Esophagus squamous epithelium (tissue), 5 donors: ENCODE data around the gene ADAMTSL1. TPM values are rescaled to one million over a fixed set of nuclear protein-coding genes. Genes with fewer than 3 reads are reported as not detected.

Experiments
- DNase-seq: peaks from one replicate; lab custom pipeline; 2025; lab: John Stamatoyannopoulos, UW
- H3K27ac ChIP-seq, 4 donors: fragments of 200-600 bp; sonication (generic); one replicate each; pipeline ENCODE4 v1.5.1; 2016 to 2019; ENCODE audit warnings: mild to moderate bottlenecking in 1 of 4
- H3K27me3 ChIP-seq, 4 donors: fragments of 200-600 bp; sonication (generic); 1 replicate in 3 of 4; 2 replicates in 1 of 4; pipeline versions ENCODE4 v1.5.1 to v1.6.0; 2017 to 2021; ENCODE audit warnings: antibody characterized with exemption in 1 of 4
- H3K36me3 ChIP-seq, 3 donors: fragments of 200-600 bp; sonication (generic); one replicate each; pipeline ENCODE4 v1.5.1; 2016 to 2019
- H3K4me1 ChIP-seq, 3 donors: fragments of 200-600 bp; sonication (generic); one replicate each; pipeline ENCODE4 v1.5.1; 2017 to 2019
- H3K4me3 ChIP-seq, 4 donors: fragments of 200-600 bp; sonication (generic); 1 replicate in 3 of 4; 2 replicates in 1 of 4; pipeline ENCODE4 v1.5.1; 2016 to 2019; ENCODE audit warnings: mild to moderate bottlenecking in 2 of 4, moderate library complexity in 1 of 4
- H3K9me3 ChIP-seq, 3 donors: fragments of 200-600 bp; sonication (generic); one replicate each; pipeline ENCODE4 v1.5.1; 2016 to 2019
- CTCF ChIP-seq, 6 experiments: fragments of 450-650 bp in 4 of 6; fragments of 200-600 bp in 2 of 6; sonication (generic) in 2 of 6; IDR thresholded peaks; one replicate each; pipeline ENCODE4 v1.5.1; 2016 to 2019; ENCODE audit warnings: antibody characterized with exemption in 6 of 6, mild to moderate bottlenecking in 4 of 6, moderate library complexity in 4 of 6
- POLR2A ChIP-seq, 4 donors: fragments of 450-650 bp; IDR thresholded peaks; one replicate each; pipeline ENCODE4 v1.6.1; 2017; ENCODE audit warnings: antibody characterized with exemption in 4 of 4, mild to moderate bottlenecking in 4 of 4, moderate library complexity in 3 of 4
- WGBS, 2 donors: methylation state at CpG; one replicate each; pipeline ENCODE4 v1.1.5; 2018; 5-methylcytosine and 5-hydroxymethylcytosine counted together
- intact Hi-C: fragments of 100-400 bp; cut with DNase I; formaldehyde crosslinking; loops from one replicate; pipeline ENCODE4 v1.15.0; 2022
- total RNA-seq, 4 donors: library from RNA; depleted of rRNA; stranded (reverse); fragments of >200 nt; gene quantifications; one replicate each; pipeline ENCODE4 v1.1.0, GENCODE V29; 2016
- donor health status: DM: yes; HTN: yes; CAD: no.

The ADAMTSL1 gene
- total RNA-seq, 4 donors from 2014 or later = 0.80 to 23.7 (median 2.3) TPM

DNA sequence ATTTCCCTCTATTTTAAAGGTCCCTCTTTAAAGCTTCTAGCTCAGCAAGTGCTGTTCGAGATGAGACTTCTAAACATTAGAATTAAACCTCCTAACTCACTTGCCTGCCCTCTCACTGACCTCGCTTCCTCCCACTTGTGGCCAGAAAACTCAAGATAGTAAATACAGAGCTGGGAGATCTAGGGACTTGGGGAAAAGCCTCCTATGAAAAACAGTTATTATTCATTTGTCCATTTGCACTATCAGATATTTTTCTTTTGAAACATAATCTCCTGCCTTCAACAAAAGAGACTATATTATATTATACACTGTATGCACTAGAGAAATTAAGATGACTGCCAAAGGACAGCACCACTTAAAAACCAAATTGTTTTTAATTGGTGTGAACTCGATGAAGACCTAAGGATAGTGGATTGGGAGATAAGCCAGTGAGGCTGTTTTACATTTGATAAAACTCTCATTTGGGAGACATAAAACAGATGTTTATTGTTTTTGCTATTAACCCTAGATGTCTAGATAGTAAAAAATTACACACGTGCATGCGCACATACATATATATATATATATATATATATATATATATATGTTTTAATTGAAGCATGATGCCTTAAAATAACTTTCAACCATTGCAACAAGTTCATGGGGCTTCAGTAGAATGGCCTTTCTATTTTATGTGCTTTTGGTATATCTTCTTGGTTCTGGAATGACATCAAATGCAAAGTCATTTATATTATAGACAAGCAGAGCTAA, 229.4 kb downstream of the ADAMTSL1 start:
- no peaks in the 10 kb centered on the region for H3K36me3 ChIP-seq
- WGBS, 2 donors = 61 to 79% methylated on average over 5 of the region's 5 CpGs
- H3K27me3 ChIP-seq = no peaks in the 10 kb centered on the region
- H3K9me3 ChIP-seq = no peaks in the 10 kb centered on the region
- no peak for DNase-seq
- H3K27ac ChIP-seq = peak overlapping the region in 2 of 4 donors; percentile 36 to 41
- intact Hi-C loops = no loop called here
- H3K4me3 ChIP-seq = no peak overlapping the region
- H3K4me1 ChIP-seq = peaks cover 0 to 44% (median 12%) of the 10 kb centered on the region in 3 donors
- TF ChIP-seq CTCF (IDR thresholded peaks at IDR 0.05) = no peak
- TF ChIP-seq POLR2A (IDR thresholded peaks at IDR 0.05) = no peak

DNA sequence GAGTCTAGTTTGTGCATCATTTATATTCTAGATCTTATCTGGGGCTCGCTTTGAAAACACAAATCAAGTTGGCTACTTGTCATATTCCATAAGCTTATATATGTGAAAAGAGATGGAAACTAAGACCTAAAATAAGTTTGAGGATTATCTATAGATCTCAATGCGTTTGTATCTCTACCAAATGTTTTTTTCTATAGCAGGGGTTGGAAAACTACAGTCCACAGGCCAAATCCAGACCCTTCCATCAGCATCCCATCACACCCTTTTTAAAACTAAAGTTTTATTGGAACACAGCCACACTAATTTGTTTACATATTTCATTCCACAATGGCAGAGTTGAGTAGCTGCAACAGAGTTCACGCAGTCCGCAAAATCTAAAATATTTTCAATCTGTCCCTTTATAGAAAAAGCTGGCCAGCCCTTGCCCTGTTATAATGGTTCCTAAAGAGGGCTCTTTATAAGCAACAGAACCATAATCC, 230.0 kb downstream of the ADAMTSL1 start:
- Histone ChIP-seq H3K4me3 (no peak overlapping the region), H3K27me3 (no peaks in the 10 kb centered on the region), H3K4me1 (peaks cover 0 to 45% (median 12%) of the 10 kb centered on the region in 3 donors), H3K9me3 (no peaks in the 10 kb centered on the region), H3K36me3 (no peaks in the 10 kb centered on the region), H3K27ac (no peak overlapping the region)
- TF ChIP-seq POLR2A (IDR thresholded peaks at IDR 0.05) (no peak), CTCF (IDR thresholded peaks at IDR 0.05) (no peak)
- intact Hi-C loops = no loop called here
- DNase-seq = no peak
- 74 to 84% methylated on average over 4 of the region's 4 CpGs for WGBS, 2 donors

DNA sequence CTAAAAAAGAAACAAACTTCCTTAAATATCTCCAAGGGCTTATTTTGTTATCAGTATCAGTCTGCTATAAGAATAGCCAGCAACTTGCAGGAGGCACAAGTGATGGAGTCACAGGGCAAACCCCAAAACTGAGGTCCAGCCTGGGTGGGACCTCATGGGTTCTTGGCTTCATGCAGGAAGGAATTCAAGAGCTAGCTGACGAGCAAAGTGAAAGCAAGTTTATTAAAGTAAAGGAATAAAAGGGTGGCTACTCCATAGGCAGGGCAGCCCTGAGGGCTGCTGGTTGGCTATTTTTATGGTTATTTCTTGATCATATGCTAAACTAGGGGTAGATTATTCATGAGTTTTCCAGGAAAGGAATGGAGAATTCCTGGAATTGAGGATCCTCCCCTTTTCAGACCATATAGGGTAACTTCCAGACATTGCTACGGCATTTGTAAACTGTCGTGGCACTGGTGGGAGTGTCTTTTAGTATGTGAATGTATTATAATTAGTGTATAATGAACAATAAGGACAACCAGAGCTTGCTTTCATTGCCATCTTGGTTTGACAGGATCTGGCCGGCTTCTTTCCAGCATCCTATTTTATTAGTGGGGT, 231.9 kb downstream of the ADAMTSL1 start:
- WGBS, 2 donors = 25% methylated on average over 4 of the region's 4 CpGs
- Histone ChIP-seq H3K9me3 (no peaks in the 10 kb centered on the region), H3K4me1 (peaks cover 0 to 45% (median 12%) of the 10 kb centered on the region in 3 donors), H3K36me3 (no peaks in the 10 kb centered on the region), H3K4me3 (peak overlapping the region in 1 of 4 donors; percentile 41), H3K27me3 (no peaks in the 10 kb centered on the region), H3K27ac (peak overlapping the region in 3 of 4 donors; percentile 8 to 35 (median 31))
- TF ChIP-seq POLR2A (IDR thresholded peaks at IDR 0.05) = no peak
- TF ChIP-seq CTCF (IDR thresholded peaks at IDR 0.05) = no peak
- intact Hi-C loops = no loop called here
- DNase-seq = no peak

DNA sequence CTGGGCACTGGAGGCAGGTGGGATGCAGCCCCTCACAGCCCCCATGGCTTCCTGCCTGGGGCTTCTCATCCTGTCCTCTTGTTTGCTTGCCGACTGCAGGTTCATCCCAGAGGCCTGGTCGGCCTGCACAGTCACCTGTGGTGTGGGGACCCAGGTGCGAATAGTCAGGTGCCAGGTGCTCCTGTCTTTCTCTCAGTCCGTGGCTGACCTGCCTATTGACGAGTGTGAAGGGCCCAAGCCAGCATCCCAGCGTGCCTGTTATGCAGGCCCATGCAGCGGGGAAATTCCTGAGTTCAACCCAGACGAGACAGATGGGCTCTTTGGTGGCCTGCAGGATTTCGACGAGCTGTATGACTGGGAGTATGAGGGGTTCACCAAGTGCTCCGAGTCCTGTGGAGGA, 232.7 kb downstream of the ADAMTSL1 start:
- no peaks in the 10 kb centered on the region for H3K36me3 ChIP-seq
- H3K4me3 ChIP-seq = no peak overlapping the region
- intact Hi-C loops = no loop called here
- TF ChIP-seq CTCF (IDR thresholded peaks at IDR 0.05) = no peak
- no peak for TF ChIP-seq POLR2A (IDR thresholded peaks at IDR 0.05)
- H3K27me3 ChIP-seq = no peaks in the 10 kb centered on the region
- 91 to 100% methylated on average over 1 to 6 of the region's 11 CpGs for WGBS, 2 donors
- H3K4me1 ChIP-seq = peaks cover 0 to 45% (median 12%) of the 10 kb centered on the region in 3 donors
- DNase-seq = no peak
- H3K27ac ChIP-seq = peak overlapping the region in 3 of 4 donors; percentile 6 to 62 (median 27)
- no peaks in the 10 kb centered on the region for H3K9me3 ChIP-seq

- no peak overlapping the region for H3K4me3 ChIP-seq
- H3K4me1 ChIP-seq = peaks cover 0 to 45% (median 12%) of the 10 kb centered on the region in 3 donors
- H3K27me3 ChIP-seq = no peaks in the 10 kb centered on the region
- no peak for DNase-seq
- TF ChIP-seq POLR2A (IDR thresholded peaks at IDR 0.05) (no peak), CTCF (IDR thresholded peaks at IDR 0.05) (no peak)
- intact Hi-C loops = no loop called here
- H3K27ac ChIP-seq = peak overlapping the region in 3 of 4 donors; percentile 6 to 62 (median 27)
- H3K36me3 ChIP-seq = no peaks in the 10 kb centered on the region
- WGBS, 2 donors = 54 to 63% methylated on average over 4 to 5 of the region's 5 CpGs
- no peaks in the 10 kb centered on the region for H3K9me3 ChIP-seq
Measured at GRCh38 chr9:18707061-18707461, 233.1 kb downstream of the ADAMTSL1 start.
